ENCODE measurements around the gene XAGE3.
"Not testable (repeated sequence)": the region's sequence is repeated elsewhere in the genome, so short reads cannot be mapped to it uniquely, and the experiment has no call there.

The XAGE3 gene

GRCh38 chrX:52843619-52844018 lies 24.3 kb downstream of the XAGE3 start:
- not testable (repeated sequence) for DNase-seq (ENCODE audit: low read depth in 2 of 2)

- no peak for DNase-seq (ENCODE audit: low read depth in 2 of 2)
Measured at GRCh38 chrX:52839137-52839536, 28.7 kb downstream of the XAGE3 start.

GRCh38 chrX:52830551-52830950 lies 37.3 kb downstream of the XAGE3 start:
- no peak for DNase-seq (ENCODE audit: low read depth in 2 of 2)

- DNase-seq (ENCODE audit: low read depth in 2 of 2), result no peak
Measured at GRCh38 chrX:52824608-52825007, 43.3 kb downstream of the XAGE3 start.

- no peak for DNase-seq (ENCODE audit: low read depth in 2 of 2)
Measured at GRCh38 chrX:52821079-52821760, 46.7 kb downstream of the XAGE3 start.

GRCh38 chrX:52819788-52820187 lies 48.1 kb downstream of the XAGE3 start:
- no peak for DNase-seq (ENCODE audit: low read depth in 2 of 2)

Data from stimulated activated CD4-positive, alpha-beta T cell treated with anti-CD3 and anti-CD28 coated beads, Interleukin-15, amount 100 ng/mL, for 48 hours (primary cell).